H1 (cell line): ENCODE results near the gene CRADD. TPM values are rescaled to one million over a fixed set of nuclear protein-coding genes. Genes with fewer than 3 reads are reported as not detected.

Experiments
- CTCF ChIA-PET: fragments of 300-600 bp; sonication (Branson Sonifier 250); formaldehyde crosslinking; loops from one replicate; lab custom pipeline; 2021; ENCODE audit not compliant: partially characterized antibody; lab: Charles Lee
- POLR2A ChIA-PET: fragments of 300-600 bp; sonication (Branson Sonifier 250); formaldehyde crosslinking; loops from one replicate; lab custom pipeline; 2021; ENCODE audit warnings: inconsistent platforms; ENCODE audit not compliant: partially characterized antibody; lab: Charles Lee
- DNase-seq, 2 experiments: peaks; one replicate each; pipeline versions ENCODE4 v3.0.0 to v3.0.0-alpha.2; 2010 to 2022; ENCODE audit warnings: low spot score in 2 of 2, low read depth in 1 of 2, mixed read lengths in 1 of 2
- FAIRE-seq: peaks from 2 replicates; lab custom pipeline; 2011; peaks lifted over from hg19 to GRCh38; lab: Jason Lieb, UNC
- H2AFZ ChIP-seq: 2 replicates; pipeline ENCODE4 v1.8.1; 2012; ENCODE audit warnings: low read length, inconsistent platforms
- H2AK5ac ChIP-seq: 2 replicates; pipeline ENCODE4 v1.6.1; 2013; ENCODE audit warnings: low read depth, low read length
- H2BK120ac ChIP-seq: replicated peaks from 2 replicates; pipeline ENCODE3; 2013; ENCODE audit warnings: low read depth, low read length, inconsistent platforms
- H2BK12ac ChIP-seq: 2 replicates; pipeline ENCODE4 v1.6.1; 2013; ENCODE audit warnings: low read depth, low read length
- H2BK15ac ChIP-seq: 2 replicates; pipeline ENCODE4 v1.6.1; 2013; ENCODE audit warnings: low read length
- H2BK20ac ChIP-seq: 2 replicates; pipeline ENCODE4 v1.6.1; 2013; ENCODE audit warnings: low read length
- H2BK5ac ChIP-seq: 2 replicates; pipeline ENCODE4 v1.6.1; 2013; ENCODE audit warnings: low read depth, low read length
- H3K14ac ChIP-seq: 2 replicates; pipeline ENCODE4 v1.6.1; 2013; ENCODE audit warnings: inconsistent platforms; ENCODE audit not compliant: insufficient read length
- H3K18ac ChIP-seq: 2 replicates; pipeline ENCODE4 v1.6.1; 2013; ENCODE audit warnings: low read length; ENCODE audit errors: extremely low read depth
- H3K23ac ChIP-seq: 2 replicates; pipeline ENCODE4 v1.6.1; 2013; ENCODE audit warnings: inconsistent platforms; ENCODE audit not compliant: insufficient read length
- H3K23me2 ChIP-seq: 2 replicates; pipeline ENCODE4 v1.6.1; 2013; ENCODE audit warnings: low read depth, low read length
- H3K27ac ChIP-seq: 2 replicates; pipeline ENCODE4 v1.6.1; 2011; ENCODE audit warnings: low read depth, low read length, inconsistent platforms
- H3K27me3 ChIP-seq, 4 experiments: replicated peaks in 1 of 4; 1 replicate in 1 of 4; 2 replicates in 3 of 4; pipeline versions ENCODE4 v1.6.1 to v1.8.1; 2011 to 2013; ENCODE audit warnings: low read length in 3 of 4, mild to moderate bottlenecking in 3 of 4, inconsistent platforms in 2 of 4, mixed read lengths in 2 of 4, moderate library complexity in 1 of 4; ENCODE audit not compliant: control insufficient read depth in 3 of 4, insufficient read depth in 3 of 4; ENCODE audit errors: extremely low read depth in 1 of 4
- H3K36me3 ChIP-seq, 4 experiments: 2 replicates each; pipeline versions ENCODE4 v1.6.1 to v1.8.1; 2011 to 2013; ENCODE audit warnings: mild to moderate bottlenecking in 4 of 4, low read length in 3 of 4, moderate library complexity in 2 of 4, control low read depth in 1 of 4, inconsistent platforms in 1 of 4; ENCODE audit not compliant: insufficient read depth in 4 of 4, control insufficient read depth in 2 of 4
- H3K4ac ChIP-seq: replicated peaks from 2 replicates; pipeline ENCODE3; 2013; ENCODE audit warnings: low read length, low read depth, mixed read lengths, inconsistent platforms; ENCODE audit not compliant: insufficient read length
- H3K4me1 ChIP-seq, 4 experiments: replicated peaks in 1 of 4; 1 replicate in 1 of 4; 2 replicates in 3 of 4; pipeline versions ENCODE4 v1.6.1 to v1.8.1; 2011 to 2013; ENCODE audit warnings: low read length in 3 of 4, inconsistent platforms in 2 of 4, mixed read lengths in 1 of 4; ENCODE audit not compliant: insufficient read depth in 4 of 4, control insufficient read depth in 3 of 4
- H3K4me2 ChIP-seq, 2 experiments: 2 replicates each; pipeline versions ENCODE4 v1.6.1 to v1.8.1; 2011 to 2013; ENCODE audit warnings: low read depth in 2 of 2, low read length in 2 of 2, control low read depth in 1 of 2, inconsistent platforms in 1 of 2, mild to moderate bottlenecking in 1 of 2; ENCODE audit not compliant: insufficient read depth in 1 of 2
- H3K4me3 ChIP-seq, 4 experiments: fragments of 200-600, 300-600 bp in 1 of 4; sonication (generic), shearing (Covaris generic), sonication (Bioruptor Twin) in 1 of 4; 2 replicates each; pipeline versions ENCODE4 v1.5.1 to v1.8.1; 2011 to 2016; ENCODE audit warnings: low read length in 4 of 4, low read depth in 3 of 4, control low read depth in 2 of 4, inconsistent platforms in 2 of 4, mild to moderate bottlenecking in 2 of 4, mixed read lengths in 1 of 4, moderate library complexity in 1 of 4; ENCODE audit not compliant: insufficient read depth in 2 of 4; ENCODE audit errors: extremely low read depth in 1 of 4
- H3K56ac ChIP-seq: replicated peaks from 2 replicates; pipeline ENCODE3; 2013; ENCODE audit warnings: low read depth, mild to moderate bottlenecking, mixed read lengths, low read length, inconsistent platforms; ENCODE audit not compliant: insufficient read length
- H3K79me1 ChIP-seq: 2 replicates; pipeline ENCODE4 v1.6.1; 2013; ENCODE audit warnings: low read depth, low read length, control low read depth
- H3K79me2 ChIP-seq, 2 experiments: 2 replicates each; pipeline versions ENCODE4 v1.6.1 to v1.8.1; 2012 to 2013; ENCODE audit warnings: low read length in 2 of 2, mild to moderate bottlenecking in 2 of 2, inconsistent platforms in 1 of 2; ENCODE audit not compliant: insufficient read depth in 2 of 2, control insufficient read depth in 1 of 2
- H3K9ac ChIP-seq, 4 experiments: replicated peaks in 1 of 4; 1 replicate in 1 of 4; 2 replicates in 3 of 4; pipeline versions ENCODE4 v1.6.1 to v1.8.1; 2011 to 2013; ENCODE audit warnings: low read depth in 3 of 4, low read length in 3 of 4, control low read depth in 2 of 4, mild to moderate bottlenecking in 2 of 4, moderate library complexity in 2 of 4, inconsistent platforms in 1 of 4; ENCODE audit errors: extremely low read depth in 1 of 4
- H3K9me3 ChIP-seq, 2 experiments: 2 replicates each; pipeline versions ENCODE4 v1.6.1 to v1.8.1; 2012 to 2013; ENCODE audit warnings: mild to moderate bottlenecking in 2 of 2, moderate library complexity in 2 of 2, control low read depth in 1 of 2, inconsistent platforms in 1 of 2, low read depth in 1 of 2, low read length in 1 of 2, mixed read lengths in 1 of 2; ENCODE audit not compliant: insufficient read depth in 2 of 2
- H4K20me1 ChIP-seq, 2 experiments: replicated peaks in 1 of 2; 2 replicates each; pipeline versions ENCODE3 to v1.8.1; 2011 to 2013; ENCODE audit warnings: inconsistent platforms in 2 of 2, low read length in 2 of 2, mild to moderate bottlenecking in 1 of 2; ENCODE audit not compliant: insufficient read depth in 2 of 2, control insufficient read depth in 1 of 2
- H4K5ac ChIP-seq: 2 replicates; pipeline ENCODE4 v1.6.1; 2013; ENCODE audit warnings: low read length, low read depth, mixed read lengths, inconsistent platforms; ENCODE audit not compliant: insufficient read length
- H4K8ac ChIP-seq: 2 replicates; pipeline ENCODE4 v1.8.0; 2013; ENCODE audit warnings: mild to moderate bottlenecking, moderate library complexity, low read length, inconsistent platforms; ENCODE audit not compliant: insufficient read depth; ENCODE audit errors: extremely low read depth
- H4K91ac ChIP-seq: replicated peaks from 2 replicates; pipeline ENCODE3; 2013; ENCODE audit warnings: low read length, mixed read lengths, inconsistent platforms; ENCODE audit not compliant: insufficient read length
- BACH1 ChIP-seq: IDR thresholded peaks from 2 replicates; pipeline ENCODE4 v1.6.1; 2012; ENCODE audit warnings: low read length, improper control_type of control experiment
- CBX5 ChIP-seq: fragments of 300-800, 300-1000 bp; sonication (generic); IDR thresholded peaks from 2 replicates; pipeline ENCODE4 v1.7.1; 2016; ENCODE audit warnings: antibody characterized with exemption, low read length, low read depth
- CBX8 ChIP-seq: fragments of 300-800, 300-1000 bp; sonication (generic); IDR thresholded peaks from 2 replicates; pipeline ENCODE4 v1.7.1; 2016; ENCODE audit warnings: low read depth, low read length, borderline replicate concordance
- CHD2 ChIP-seq: IDR thresholded peaks from 2 replicates; pipeline ENCODE4 v1.6.1; 2012; ENCODE audit warnings: low read length, improper control_type of control experiment
- FOSL1 ChIP-seq: IDR thresholded peaks from 2 replicates; pipeline ENCODE4 v1.6.1; 2011; ENCODE audit warnings: mild to moderate bottlenecking, low read depth, low read length, moderate library complexity; ENCODE audit not compliant: insufficient read depth
- JUND ChIP-seq: IDR thresholded peaks from 2 replicates; pipeline ENCODE4 v1.6.1; 2011; ENCODE audit warnings: mild to moderate bottlenecking, improper control_type of control experiment, low read length
- NRF1 ChIP-seq: IDR thresholded peaks from 2 replicates; pipeline ENCODE4 v1.6.1; 2011; ENCODE audit warnings: mild to moderate bottlenecking, low read depth, low read length, improper control_type of control experiment
- POLR2AphosphoS5 ChIP-seq: IDR thresholded peaks from 2 replicates; pipeline ENCODE4 v1.6.1; 2011; ENCODE audit warnings: low read depth, low read length
- RXRA ChIP-seq: IDR thresholded peaks from 2 replicates; pipeline ENCODE4 v1.6.1; 2011; ENCODE audit warnings: low read depth, mild to moderate bottlenecking, low read length, moderate library complexity; ENCODE audit not compliant: insufficient read depth
- SP4 ChIP-seq: IDR thresholded peaks from 2 replicates; pipeline ENCODE4 v1.6.1; 2012; ENCODE audit warnings: low read length, inconsistent platforms
- SRF ChIP-seq: IDR thresholded peaks from 2 replicates; pipeline ENCODE4 v1.6.1; 2011; ENCODE audit warnings: mild to moderate bottlenecking, low read depth, low read length, moderate library complexity
- TAF1 ChIP-seq: IDR thresholded peaks from 2 replicates; pipeline ENCODE4 v1.6.1; 2011; ENCODE audit warnings: mild to moderate bottlenecking, low read depth, low read length
- TCF12 ChIP-seq: IDR thresholded peaks from 2 replicates; pipeline ENCODE4 v1.6.1; 2011; ENCODE audit warnings: low read depth, mild to moderate bottlenecking, low read length
- WGBS, 2 experiments: shearing (Covaris generic) in 1 of 2; methylation state at CpG; one replicate each; pipeline versions ENCODE4 v1.1.6 to v1.1.7; 2013 to 2015; ENCODE audit warnings: low lambda C conversion rate in 2 of 2, mixed read lengths in 2 of 2, inconsistent platforms in 1 of 2, low coverage in 1 of 2, missing lambda C conversion rate in 1 of 2; ENCODE audit not compliant: insufficient replicate concordance in 2 of 2, insufficient coverage in 1 of 2, insufficient read length in 1 of 2; ENCODE audit errors: extremely low coverage in 1 of 2, missing lambda C conversion rate in 1 of 2; 5-methylcytosine and 5-hydroxymethylcytosine counted together
- polyA plus RNA-seq, 7 experiments: library from polyadenylated mRNA; depleted of rRNA in 3 of 7; stranded (reverse) in 5 of 7; unstranded in 2 of 7; fragments of >200 nt in 5 of 7; fragments of 200-250 nt in 2 of 7; gene quantifications; 1 replicate in 5 of 7; 2 replicates in 1 of 7; 4 replicates in 1 of 7; pipeline versions ENCODE4 v1.2.1 to v1.2.3, GENCODE V29; 2011 to 2013; ENCODE audit warnings: missing spikeins in 2 of 7, mixed read lengths in 2 of 7
- total RNA-seq: library from RNA; stranded (reverse); fragmentation: NEBNext Ultra II Directional; extraction: Animal tissue kit (Norgen Biotek cat#: 25700); gene quantifications from 2 replicates; pipeline ENCODE4 v1.2.1, GENCODE V29; 2021
- TF ChIP-seq, protein P1 (sequence below): IDR thresholded peaks from 2 replicates; pipeline ENCODE4 v1.6.1; 2011; ENCODE audit warnings: low read depth, mild to moderate bottlenecking, low read length; ENCODE audit not compliant: insufficient read depth

Gene CRADD
- total and polyA plus RNA-seq, 2 of the 8 experiments (the other 6 are each of a cell fraction or from before 2014, with no cell fraction given): 8.1 to 15.4 TPM

DNA sequence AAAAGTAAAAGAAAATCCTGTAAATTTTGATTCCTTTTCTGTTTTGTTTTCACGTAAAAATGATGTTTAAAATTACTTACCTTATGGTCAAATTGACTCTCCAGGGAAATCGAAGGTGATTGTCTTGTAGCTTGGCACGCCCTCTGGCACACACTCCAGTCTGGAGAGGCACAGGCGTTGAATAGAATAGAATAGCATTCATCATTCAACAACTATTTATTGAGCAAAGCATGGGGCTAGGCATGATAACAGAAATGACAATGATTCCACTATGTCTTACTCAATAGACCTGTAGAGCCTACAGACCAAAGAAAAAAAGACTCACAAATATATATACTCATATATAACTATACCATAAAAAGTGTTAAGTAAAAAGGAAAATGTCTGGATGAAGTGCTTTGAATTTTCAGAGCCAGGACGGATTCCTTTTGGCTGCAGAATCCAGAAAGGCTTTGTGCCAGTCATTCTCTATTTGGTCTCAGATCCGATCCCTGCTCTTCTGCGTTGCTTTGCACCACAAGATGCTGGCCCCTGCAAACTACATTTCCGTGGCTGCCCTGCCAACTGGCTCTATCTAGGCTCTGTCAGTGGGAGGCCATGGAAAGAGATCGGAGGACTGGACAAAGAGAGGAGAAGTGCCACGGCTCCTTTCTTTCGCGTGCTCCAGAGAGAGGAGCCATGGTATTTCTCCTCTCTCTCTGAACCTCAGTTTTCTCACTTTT is 231.8 kb downstream of the CRADD start:
- Histone ChIP-seq H2BK120ac (no peak overlapping the region), H4K8ac (no peak overlapping the region), H3K79me1 (no peaks in the 10 kb centered on the region), H3K9ac (no peak overlapping the region), H3K27ac (no peak overlapping the region), H3K23me2 (no peaks in the 10 kb centered on the region), H3K4ac (no peak overlapping the region), H2BK15ac (no peak overlapping the region), H3K14ac (no peak overlapping the region), H3K4me1 (no peaks in the 10 kb centered on the region), H3K79me2 (no peaks in the 10 kb centered on the region), H3K4me2 (no peak overlapping the region), H3K23ac (no peak overlapping the region), H2BK20ac (no peak overlapping the region), H3K27me3 (no peaks in the 10 kb centered on the region), H4K91ac (no peak overlapping the region), H2BK12ac (no peak overlapping the region), H3K9me3 (no peaks in the 10 kb centered on the region), H3K56ac (no peak overlapping the region), H2BK5ac (no peak overlapping the region), H2AFZ (no peak overlapping the region), H4K20me1 (no peaks in the 10 kb centered on the region), H3K4me3 (no peak overlapping the region), H4K5ac (no peak overlapping the region), H2AK5ac (no peak overlapping the region), H3K36me3 (no peaks in the 10 kb centered on the region), H3K18ac (no peak overlapping the region)
- 90% methylated on average over 12 of the region's 12 CpGs; no CpG with 5 or more reads in 1 of the 2 experiments for WGBS, 2 experiments
- ChIA-PET POLR2A (no interaction called here), CTCF (no interaction called here)
- FAIRE-seq (no peak), DNase-seq (no peak)
- TF ChIP-seq POLR2AphosphoS5 (no peak), TCF12 (no peak), SP4 (no peak), JUND (no peak), RXRA (no peak), SRF (no peak), FOSL1 (no peak), NRF1 (no peak), BACH1 (no peak), CBX8 (no peak), CHD2 (no peak), CBX5 (no peak), TAF1 (no peak)
- TF ChIP-seq, protein P1, sequence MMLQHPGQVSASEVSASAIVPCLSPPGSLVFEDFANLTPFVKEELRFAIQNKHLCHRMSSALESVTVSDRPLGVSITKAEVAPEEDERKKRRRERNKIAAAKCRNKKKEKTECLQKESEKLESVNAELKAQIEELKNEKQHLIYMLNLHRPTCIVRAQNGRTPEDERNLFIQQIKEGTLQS: no peak
